Measurements from ENCODE around the gene MS4A14. TPM values are rescaled to one million over a fixed set of nuclear protein-coding genes. Genes with fewer than 3 reads are reported as not detected.

MS4A14 gene
- total and polyA plus RNA-seq, 4 donors = 0.06 to 1.1 (median 0.18) TPM

- H3K9me3 ChIP-seq (ENCODE audit: control insufficient read depth in 4 of 4, low read length in 3 of 4) = no peaks in the 10 kb centered on the region
- WGBS = 51% methylated on average over 2 of the region's 2 CpGs
- H3K4me1 ChIP-seq (ENCODE audit: control insufficient read depth in 4 of 4, insufficient read depth in 4 of 4, low read length in 3 of 4) = no peaks in the 10 kb centered on the region
- TF ChIP-seq CTCF (IDR thresholded peaks at IDR 0.05; ENCODE audit: low read depth, low read length, missing input control) (no peak), YY1 (IDR thresholded peaks at IDR 0.05) (no peak), JUND (IDR thresholded peaks at IDR 0.05) (no peak), SP1 (IDR thresholded peaks at IDR 0.05) (no peak), RXRA (IDR thresholded peaks at IDR 0.05) (no peak), NR2F2 (IDR thresholded peaks at IDR 0.05) (no peak), MAX (IDR thresholded peaks at IDR 0.05) (no peak), TAF1 (conservative IDR thresholded peaks at IDR 0.05) (no peak), GABPA (IDR thresholded peaks at IDR 0.05 in 1 of 2, conservative IDR thresholded peaks at IDR 0.05 in 1 of 2) (no peak), RAD21 (IDR thresholded peaks at IDR 0.05) (no peak), HNF4G (IDR thresholded peaks at IDR 0.05) (no peak), ATF3 (IDR thresholded peaks at IDR 0.05) (no peak), FOXA1 (IDR thresholded peaks at IDR 0.05) (no peak), HNF4A (conservative IDR thresholded peaks at IDR 0.05) (no peak), REST (IDR thresholded peaks at IDR 0.05) (no peak), ZBTB33 (IDR thresholded peaks at IDR 0.05) (no peak), EGR1 (IDR thresholded peaks at IDR 0.05; ENCODE audit: low read depth in 2 of 2) (no peak)
- DNase-seq (ENCODE audit: low spot score) = no peak
- no peak overlapping the region for H3K27ac ChIP-seq (ENCODE audit: low read depth in 1 of 2, low read length in 2 of 2)
- H3K27me3 ChIP-seq (ENCODE audit: control insufficient read depth in 4 of 4, insufficient read depth in 4 of 4, low read length in 3 of 4) = no peaks in the 10 kb centered on the region
- no peak overlapping the region for H3K4me3 ChIP-seq (ENCODE audit: low read depth in 1 of 3, low read length in 3 of 3)
- no peaks in the 10 kb centered on the region for H3K36me3 ChIP-seq (ENCODE audit: control insufficient read depth in 4 of 4, insufficient read depth in 3 of 4, low read depth in 1 of 4, low read length in 3 of 4)
- no peak overlapping the region for H3K9ac ChIP-seq (ENCODE audit: low read depth in 1 of 2, low read length in 2 of 2)
Measured at GRCh38 chr11:60431251-60431650, 35.0 kb downstream of the MS4A14 start.

GRCh38 chr11:60433401-60433800 is 37.1 kb downstream of the MS4A14 start:
- 66% methylated on average over 4 of the region's 4 CpGs for WGBS
- no peaks in the 10 kb centered on the region for H3K4me1 ChIP-seq (ENCODE audit: control insufficient read depth in 4 of 4, insufficient read depth in 4 of 4, low read length in 3 of 4)
- no peak for DNase-seq (ENCODE audit: low spot score)
- H3K9ac ChIP-seq (ENCODE audit: low read depth in 1 of 2, low read length in 2 of 2) = no peak overlapping the region
- no peaks in the 10 kb centered on the region for H3K36me3 ChIP-seq (ENCODE audit: control insufficient read depth in 4 of 4, insufficient read depth in 3 of 4, low read depth in 1 of 4, low read length in 3 of 4)
- no peaks in the 10 kb centered on the region for H3K9me3 ChIP-seq (ENCODE audit: control insufficient read depth in 4 of 4, low read length in 3 of 4)
- TF ChIP-seq TAF1 (conservative IDR thresholded peaks at IDR 0.05) (no peak), RXRA (IDR thresholded peaks at IDR 0.05) (no peak), ZBTB33 (IDR thresholded peaks at IDR 0.05) (no peak), YY1 (IDR thresholded peaks at IDR 0.05) (no peak), JUND (IDR thresholded peaks at IDR 0.05) (no peak), SP1 (IDR thresholded peaks at IDR 0.05) (no peak), EGR1 (IDR thresholded peaks at IDR 0.05; ENCODE audit: low read depth in 2 of 2) (no peak)
- no peak overlapping the region for H3K27ac ChIP-seq (ENCODE audit: low read depth in 1 of 2, low read length in 2 of 2)
- no peaks in the 10 kb centered on the region for H3K27me3 ChIP-seq (ENCODE audit: control insufficient read depth in 4 of 4, insufficient read depth in 4 of 4, low read length in 3 of 4)
- H3K4me3 ChIP-seq (ENCODE audit: low read depth in 1 of 3, low read length in 3 of 3) = no peak overlapping the region

Data from liver (tissue), 9 donors.